ENCODE data around the gene PDSS2.

The PDSS2 gene

DNA sequence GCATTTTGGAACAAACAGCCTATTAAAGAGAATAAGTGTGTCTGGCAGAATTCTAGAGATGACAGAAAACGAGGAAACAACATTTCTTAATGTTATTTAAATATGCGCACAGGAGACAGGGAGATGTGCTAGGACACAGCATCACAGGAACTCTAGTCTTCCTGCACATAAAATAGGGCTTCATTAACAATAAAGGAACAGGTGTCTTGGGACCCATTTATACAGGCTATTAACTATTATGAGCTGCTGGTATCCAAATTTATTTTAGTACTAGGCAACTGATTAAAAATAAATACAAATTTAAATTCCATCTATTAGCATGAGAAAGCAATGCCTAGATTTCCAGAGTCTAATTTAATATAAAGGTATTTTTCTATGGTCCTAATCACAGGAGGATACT, 102.3 kb downstream of the PDSS2 start:
- no peak for DNase-seq

DNA sequence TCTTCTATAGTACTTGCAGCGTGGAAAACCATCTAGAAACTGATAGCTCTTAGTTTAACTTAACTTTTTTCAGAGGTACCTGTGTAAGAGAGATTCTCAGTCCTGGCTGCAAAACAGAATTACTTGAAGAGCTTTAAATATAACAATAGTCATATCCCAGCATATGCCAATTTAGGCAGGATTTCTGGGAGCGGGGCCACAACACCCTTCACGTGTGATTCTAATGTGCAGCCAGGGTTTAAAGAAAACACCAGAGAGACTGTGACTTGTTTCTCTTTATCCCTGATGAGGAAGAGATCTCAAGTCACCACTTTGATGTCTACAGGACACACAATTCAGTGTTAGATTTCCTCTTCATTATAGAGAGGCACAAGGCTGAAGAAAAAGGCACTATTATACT, 103.7 kb downstream of the PDSS2 start:
- no peak for DNase-seq

DNA sequence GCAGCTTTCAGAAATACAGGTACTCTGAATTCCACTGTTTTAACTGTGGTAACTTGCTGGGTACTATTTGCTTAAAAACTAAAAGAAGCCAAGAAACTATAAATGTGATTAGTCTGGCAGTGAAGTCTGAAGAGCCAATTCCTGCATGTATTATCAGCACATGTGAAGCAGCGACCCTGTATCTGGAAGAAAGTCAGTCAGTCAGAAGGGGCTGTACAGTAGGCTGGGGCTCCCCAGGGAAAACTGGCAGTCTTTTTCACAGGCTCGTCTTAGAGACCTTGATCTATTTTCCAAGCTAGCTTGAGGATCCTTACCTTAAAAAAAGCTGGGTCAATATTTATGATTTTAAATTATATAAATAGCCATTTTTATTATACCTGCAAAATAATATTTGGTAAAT, 104.9 kb downstream of the PDSS2 start:
- DNase-seq = no peak

DNA sequence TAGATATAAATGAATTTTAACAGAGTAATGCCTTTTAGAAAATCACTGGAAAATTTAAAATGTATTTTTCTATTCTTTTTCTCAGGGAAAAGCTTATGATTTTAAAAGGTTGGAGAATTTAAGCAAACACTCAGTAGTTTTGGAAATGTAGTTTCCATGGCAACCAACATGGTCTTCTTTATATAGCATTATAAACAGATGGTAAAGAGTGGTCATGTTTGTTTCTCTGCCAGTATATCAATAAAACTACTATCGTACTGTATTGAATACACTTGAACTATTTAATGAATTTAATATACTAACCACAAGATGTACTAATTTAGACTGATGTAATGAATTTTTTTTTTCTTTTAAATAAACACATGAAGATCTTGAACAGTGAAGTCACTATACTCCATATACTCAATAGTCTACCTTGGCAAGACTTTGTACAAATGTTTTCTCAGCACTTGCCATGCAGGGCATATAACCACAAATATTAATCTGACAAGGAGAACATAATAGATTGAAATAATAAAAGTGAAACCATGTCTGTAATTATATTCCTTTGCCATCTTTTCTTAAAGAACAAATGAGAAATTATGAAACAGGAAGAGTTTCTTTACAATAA, 105.5 kb downstream of the PDSS2 start:
- no peak for DNase-seq

DNA sequence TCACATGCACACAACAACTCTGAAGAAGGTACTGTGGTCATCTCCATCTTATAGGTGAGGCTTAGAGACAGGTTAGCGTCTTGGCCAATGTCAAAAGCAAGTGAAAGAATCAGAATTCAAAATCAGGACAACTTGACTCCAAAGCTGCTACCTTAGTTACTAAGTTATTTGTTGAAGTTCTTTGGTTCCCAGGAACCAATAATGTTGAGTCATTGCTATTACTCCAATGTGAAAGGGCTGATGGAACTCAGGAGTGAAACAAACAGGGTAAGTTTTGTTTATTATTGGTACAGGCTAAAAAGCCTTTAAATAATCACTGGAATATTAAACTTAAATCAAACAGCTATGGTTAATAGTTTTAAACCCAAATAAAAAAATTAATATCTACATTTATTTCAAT, 111.1 kb downstream of the PDSS2 start:
- no peak for DNase-seq

DNA sequence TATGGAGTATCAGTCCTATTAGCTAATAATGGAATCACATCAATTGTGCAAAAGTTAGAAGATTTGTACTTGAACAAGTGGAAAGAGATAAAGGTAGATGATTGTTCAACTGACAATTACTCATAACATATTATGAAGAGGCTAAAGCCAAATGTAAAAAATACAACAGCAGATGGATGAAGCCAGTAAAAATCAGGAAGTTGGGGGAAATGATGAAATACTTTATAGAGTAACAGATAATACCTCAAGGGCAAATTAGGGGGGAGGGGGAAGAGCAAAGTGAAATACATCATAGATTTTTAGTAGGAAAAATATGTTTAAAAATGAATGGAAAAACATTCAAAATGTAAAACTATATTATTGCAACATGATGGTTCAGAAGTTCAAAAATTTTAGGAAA, 114.0 kb downstream of the PDSS2 start:
- peak; percentile 39 for DNase-seq

DNA sequence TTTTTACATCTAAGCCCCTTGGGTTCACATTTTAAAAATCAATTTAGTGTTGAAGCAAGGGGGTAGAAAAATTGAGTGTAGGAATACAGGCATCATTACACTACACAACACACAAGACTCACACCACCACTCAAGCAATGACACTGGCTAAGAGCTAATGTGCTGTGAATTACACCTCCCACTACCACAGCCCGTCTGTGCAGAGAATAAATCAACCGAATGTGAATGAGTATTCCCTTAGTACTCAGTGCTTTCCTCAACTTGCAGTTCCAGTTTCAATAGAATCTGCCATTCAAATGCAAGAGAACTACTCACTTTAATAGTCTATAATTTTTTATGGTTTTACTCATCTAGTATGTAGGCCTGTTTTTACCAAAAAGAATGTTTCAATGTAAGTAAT, 114.4 kb downstream of the PDSS2 start:
- no peak for DNase-seq

DNA sequence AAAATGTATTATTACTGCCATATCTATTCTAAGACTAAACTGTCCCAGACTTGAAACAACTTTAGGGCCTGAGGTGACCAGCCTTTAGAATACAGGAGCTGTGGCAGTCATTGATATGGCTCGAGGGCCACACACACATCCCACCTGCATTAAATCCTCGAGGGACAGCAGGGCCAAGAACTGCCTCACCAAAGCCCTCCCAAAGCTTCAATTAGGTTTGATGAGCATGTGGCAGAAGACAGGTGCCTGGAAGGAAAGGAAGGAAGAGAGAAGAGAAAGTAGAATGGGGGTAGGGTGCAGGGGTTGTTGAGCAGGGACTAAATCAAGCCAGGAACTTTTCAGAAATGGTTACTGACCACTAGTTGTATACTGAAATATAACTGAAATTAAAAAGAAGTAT, 115.0 kb downstream of the PDSS2 start:
- DNase-seq = no peak

DNA sequence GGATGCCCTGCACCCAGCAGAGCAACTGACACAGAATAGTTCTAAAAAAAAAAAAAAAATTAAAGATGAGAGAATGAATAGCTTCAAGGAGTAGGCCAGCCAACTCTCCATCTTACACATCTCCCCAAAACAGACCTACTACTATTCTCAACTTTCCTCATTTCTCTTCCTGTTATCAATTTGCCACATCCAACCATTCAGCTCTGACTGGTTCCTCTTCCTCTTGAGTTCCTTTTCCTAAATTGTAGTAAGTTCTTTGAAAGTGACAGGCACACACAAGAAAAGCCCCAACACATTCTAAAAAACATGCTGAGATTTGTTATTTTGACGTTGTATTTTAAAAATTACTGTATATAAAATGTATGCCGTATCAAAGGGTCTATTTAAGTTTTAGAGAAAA, 117.2 kb downstream of the PDSS2 start:
- peak; percentile 29 for DNase-seq

DNA sequence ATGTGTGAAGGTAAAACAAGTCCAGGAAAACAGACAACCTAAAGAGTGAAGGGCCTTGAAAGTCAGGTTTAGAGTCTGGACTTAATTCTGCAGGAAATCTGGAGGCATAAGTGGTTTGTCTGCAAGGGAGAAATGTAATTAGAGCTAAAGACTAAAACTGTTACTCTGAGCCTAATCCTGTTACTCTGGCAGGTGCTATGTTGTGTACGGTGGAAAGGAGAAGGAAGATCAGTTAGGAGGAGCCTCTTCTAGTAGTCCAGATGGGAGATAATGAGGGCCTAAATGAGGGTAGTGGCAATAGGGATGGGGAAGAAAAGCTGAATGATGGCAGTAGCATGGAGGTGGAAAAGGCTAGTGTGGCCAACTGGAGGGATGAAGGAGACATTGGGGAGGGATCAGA, 118.5 kb downstream of the PDSS2 start:
- DNase-seq = no peak

DNA sequence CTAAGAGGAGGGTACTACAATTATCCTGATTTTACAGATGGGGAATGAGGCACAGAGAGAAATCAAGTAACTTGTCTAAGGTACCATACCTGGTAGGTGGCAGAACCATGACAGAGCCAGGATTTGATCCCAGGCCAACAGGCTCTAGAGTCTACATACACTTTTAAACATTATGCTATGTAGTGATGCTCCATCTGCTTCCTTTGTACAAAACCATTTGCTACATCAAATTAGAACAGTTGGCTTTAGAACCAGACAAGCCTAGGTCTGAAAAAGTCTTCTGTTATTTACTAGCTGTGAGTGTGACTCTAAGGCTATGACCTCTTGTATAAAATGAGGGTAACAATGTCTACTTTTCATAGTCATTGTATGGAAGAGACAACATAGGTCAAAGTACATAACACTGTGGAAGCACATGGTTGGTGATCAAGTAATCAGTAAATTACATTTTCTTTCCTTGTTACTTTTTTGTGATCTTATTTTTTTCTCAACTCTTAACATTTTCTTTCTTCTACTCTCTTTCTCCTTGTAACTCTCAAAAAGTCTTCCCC, 122.1 kb downstream of the PDSS2 start:
- no peak for DNase-seq

DNA sequence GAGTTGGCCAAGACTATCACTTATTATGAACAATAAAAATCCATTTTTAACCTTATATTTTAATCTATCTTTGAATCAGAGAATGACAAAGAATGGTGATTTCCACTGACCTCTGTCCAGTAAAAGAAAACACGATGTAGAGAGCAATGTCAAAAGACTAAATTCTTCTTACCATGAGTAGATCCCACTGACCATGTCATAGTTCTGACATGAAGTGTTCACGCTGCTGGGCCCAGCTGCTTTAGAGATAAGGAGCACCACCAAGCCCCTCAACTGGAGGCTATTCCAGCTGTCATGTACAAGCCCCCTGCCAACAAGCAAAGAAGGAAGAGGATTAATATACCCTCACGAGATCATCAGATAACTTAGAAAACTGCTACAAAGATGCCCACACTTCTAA, 125.3 kb downstream of the PDSS2 start:
- no peak for DNase-seq

DNA sequence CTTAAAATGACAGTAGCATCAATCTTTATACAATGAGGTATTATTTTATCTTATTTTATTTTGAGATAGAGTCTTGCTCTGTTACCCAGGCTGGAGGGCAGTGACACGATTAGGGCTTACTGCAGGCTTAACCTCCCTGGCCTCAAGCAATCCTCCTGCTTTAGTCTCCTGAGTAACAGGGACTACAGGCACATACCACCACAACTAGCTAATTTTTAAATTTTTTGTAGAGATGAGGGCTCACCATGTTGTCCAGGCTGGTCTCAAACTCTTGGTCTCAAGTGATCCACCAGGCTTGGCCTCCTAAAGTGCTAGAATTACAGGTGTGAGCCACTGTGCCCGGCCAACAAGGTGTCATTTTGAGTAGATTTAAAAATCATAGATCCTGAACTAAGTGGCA, 125.9 kb downstream of the PDSS2 start:
- no peak for DNase-seq

DNA sequence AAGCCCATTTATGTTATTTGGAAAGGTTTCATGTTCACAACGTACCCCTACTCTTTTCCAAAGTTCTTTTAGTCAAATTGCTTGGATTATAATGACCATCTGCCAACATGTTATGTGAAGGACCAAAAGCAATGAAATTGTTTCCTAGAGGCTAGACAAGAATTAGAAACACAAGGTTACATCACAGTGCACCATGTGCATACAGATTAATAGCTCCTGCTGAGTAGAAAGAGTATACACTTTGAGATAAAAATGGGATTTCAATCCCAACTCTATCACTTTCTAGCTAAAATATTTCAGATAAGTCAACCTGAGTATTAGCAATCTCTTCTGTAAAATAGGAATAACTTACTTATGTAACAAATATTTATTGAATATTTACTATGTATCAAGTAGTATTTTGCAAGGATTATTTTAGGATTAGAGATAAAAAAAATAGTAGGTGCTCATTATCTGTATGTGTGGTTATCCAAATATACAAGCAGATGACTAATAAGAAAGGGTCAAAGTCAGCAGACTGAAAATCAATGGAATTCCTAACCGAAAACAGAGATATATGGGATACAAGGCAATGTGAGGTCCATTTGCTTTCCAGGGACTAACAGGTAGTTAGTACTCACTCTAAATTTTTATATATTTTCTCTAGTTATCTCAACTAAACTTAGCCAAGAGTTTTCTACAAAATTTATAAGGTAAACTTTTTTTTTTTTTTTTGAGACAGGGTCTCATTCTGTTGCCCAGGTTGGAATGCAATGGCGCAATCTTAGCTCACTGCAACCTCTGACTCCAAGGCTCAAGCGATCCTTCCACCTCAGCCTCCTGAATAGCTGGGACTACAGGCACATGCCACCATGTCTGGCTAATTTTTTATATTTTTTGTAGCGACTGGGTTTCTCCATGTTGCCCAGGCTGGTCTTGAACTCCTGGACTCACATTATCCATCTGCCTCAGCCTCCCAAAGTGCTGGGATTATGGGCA, 127.7 kb downstream of the PDSS2 start:
- DNase-seq = no peak

DNA sequence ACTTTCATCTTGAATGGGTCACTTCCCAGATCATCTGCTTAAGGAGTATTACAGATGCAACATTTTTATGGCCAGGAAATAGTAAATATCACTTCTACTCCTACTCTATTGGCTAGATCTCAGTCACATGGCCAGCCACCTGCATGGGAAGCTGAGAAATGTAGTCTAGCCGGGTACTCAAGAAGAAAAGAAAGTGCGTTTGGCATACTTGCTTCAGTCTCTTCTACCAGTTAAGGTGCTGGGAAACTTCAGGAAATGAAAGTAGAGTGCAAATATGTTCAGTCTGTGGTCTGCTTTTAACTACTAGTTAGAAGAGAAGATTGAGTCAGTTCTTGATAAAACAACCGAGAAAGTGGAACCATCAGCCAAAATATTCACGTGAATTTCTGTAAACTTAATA, 129.2 kb downstream of the PDSS2 start:
- no peak for DNase-seq

DNA sequence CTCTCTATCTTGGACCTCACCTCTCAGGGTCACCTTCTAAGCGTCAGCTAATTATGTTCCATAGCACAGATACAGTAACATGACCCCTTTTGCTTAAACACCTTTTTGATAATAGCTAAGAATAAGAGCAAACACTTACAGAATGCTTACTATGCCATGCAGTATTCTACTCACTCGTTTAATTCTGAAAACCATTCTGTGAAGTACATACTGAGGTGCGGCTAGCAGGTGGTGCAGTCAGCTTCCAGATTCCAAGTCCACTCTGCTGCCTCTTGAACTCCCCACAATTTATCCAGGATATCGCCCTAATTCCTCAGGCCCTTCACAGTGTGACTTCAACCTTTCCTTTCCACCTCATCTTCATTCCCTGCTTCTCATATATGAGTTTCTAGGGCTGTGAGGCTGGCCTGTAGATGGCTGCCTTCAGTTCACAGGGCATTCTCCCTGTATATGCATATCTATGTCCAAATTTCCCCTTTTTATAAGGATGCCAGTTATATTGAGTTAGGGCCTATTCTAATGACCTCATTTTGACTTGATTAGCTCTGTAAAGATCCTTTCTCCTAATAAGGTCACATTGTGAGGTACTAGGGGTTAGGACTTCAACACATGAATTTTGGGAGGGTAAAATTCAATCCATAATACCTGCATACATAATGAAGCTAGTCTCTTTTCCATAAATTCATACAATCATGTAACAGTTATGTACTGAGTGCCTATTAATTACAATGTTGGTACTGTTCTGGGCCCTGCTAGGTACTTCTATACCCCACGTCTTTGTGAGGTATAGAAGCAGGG, 130.1 kb downstream of the PDSS2 start:
- DNase-seq = no peak

DNA sequence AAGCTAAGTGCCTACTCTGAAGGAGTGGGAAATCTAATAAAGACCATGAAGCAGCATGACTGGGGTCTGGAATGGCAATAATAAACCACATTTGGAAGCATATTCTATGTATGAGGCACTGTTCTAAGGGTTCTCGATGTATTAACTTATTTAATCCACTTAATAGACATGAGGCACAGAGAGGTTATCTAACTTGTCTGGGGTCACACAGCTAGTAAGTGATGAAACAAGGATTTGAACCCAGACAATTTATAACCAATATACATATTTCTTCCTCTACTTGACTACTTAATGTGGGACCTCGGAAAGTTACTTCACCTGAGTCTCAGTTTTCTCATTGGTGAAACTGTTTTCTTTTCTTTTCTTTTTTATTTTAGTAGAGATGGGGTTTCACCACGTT, 131.3 kb downstream of the PDSS2 start:
- no peak for DNase-seq

DNA sequence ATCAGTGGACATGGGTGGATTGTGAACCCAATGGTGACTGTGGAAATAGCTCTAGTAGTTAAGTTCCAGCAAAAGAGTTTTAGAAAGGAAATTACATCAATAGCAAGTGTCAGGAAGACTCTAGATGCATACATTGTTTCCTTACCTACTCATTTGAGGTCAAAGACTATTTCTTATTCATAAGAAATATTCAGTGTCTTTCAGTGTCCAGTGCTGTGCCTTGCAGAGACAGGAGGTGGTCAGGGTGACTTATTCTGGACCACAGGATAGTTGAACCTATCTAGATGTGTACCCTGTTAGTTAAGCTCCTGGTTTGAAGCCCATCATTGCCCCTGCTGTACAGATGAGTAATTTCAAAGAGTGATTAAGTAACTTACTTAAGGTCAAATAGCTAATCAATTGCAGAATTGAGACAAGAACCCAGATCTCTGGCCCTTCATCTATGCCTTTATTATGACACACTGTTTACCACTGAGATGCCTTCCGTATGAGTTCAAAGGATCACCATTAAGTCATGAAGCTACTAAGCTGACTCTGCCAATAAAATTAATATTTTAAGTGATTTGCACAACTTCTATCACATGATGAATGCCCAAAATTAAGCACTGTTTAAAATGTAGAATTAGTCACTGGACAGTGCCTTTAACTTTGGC, 136.1 kb downstream of the PDSS2 start:
- DNase-seq = no peak

DNA sequence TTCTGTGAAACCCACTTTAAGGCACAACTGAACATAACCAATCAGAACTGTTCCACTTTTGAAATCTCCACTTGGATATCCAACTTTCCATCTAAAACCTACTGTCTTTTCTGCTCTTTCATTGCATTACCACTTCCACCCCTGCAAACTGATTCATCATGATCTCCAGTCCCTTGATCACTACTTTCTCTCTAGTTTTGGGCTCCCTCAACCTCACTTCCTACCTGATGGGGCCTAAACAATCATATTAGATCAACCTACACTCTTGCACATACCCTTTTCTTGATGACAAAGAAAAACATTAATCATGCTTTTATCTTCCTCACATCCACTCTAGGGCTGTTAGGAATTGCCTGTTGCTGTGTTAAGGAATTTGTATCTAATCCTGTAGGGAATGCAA, 137.6 kb downstream of the PDSS2 start:
- no peak for DNase-seq

DNA sequence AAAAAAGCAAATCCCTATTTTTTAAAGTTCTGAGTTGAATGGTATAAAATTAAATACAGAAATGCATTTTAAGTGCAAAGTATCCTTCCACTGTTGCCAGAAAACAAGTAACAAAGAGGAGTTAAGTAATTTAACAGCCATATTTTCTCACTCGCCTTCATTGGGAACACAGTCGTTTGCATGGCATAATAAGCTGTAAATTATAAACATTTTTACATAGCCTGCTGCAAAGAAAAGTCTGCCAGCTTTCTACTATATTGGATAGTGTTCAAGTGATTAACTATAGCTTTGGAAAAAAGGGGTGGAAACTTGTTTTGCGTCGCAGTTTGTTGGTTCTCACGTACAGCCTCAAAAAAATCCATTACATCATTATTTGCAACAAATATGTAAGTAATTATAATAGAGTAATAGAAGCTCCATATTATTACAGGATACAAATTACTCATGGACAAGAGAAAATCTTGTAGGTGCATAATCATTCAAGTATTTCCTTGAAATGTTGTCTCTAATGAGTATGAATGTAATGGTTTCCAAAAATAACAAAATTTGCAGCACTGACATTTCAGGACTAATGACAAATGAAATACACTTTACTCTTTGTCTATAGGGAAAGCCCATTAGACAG, 139.3 kb downstream of the PDSS2 start:
- DNase-seq = no peak

DNA sequence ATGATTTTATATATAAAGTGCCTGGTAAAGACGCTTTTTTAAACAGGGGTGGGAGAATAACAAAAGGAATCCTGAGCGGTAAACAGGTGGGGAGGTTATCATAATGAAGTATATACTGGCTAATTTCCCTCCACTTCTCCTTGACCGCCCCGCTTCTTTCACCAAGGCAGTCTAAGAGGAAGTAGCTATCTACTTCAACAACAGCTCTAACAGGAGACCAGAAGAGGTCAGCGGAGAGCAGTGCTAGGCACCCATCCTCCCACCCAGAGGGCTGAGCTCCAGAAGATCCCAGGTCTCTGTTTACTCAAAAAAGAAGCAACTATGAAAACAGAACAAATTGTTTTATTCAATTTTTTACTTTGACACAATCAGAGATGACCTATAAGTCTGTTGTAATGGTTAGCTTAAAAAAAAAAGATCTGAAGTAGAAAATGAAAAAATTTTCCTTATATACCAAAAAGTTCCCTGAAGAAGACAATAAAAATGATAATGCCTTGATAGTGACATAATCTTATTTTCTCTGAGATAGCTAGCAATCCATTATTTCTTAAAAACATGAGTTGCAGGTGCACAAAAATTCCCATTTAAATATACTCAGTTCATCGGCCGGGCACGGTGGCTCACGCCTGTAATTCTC, 141.1 kb downstream of the PDSS2 start:
- peak; percentile 65 for DNase-seq

DNA sequence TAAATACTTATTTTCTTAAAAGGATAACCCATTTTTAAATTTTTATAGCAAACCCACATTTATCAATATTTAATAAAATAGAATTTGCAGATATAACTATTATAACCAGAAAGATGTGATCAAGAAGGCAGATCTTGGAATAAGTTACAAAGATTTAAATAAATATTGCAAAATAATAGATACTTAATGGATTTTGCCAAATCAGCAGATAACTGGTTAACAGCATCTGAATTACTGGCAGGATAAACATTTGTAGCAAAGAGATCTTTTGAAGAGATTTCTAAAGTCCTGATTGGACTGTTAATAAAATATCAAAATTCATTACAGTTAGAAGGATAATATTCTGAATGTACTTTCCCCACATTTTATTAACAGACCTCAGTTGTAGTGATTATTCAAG, 144.2 kb downstream of the PDSS2 start:
- DNase-seq = no peak

Data from inflammatory macrophage treated with lipopolysaccharide for 4 hours (primary cell).